Measurements from ENCODE around the gene TRIM33. TPM values are rescaled to one million over a fixed set of nuclear protein-coding genes. Genes with fewer than 3 reads are reported as not detected.
A peak's percentile ranks its signal among the peaks of the same experiment; 100 is the strongest.

Gene TRIM33
- total and polyA plus RNA-seq, 2 of the 13 experiments (the other 11 are each of a cell fraction or from before 2014, with no cell fraction given): 35.5 to 42.2 TPM

- TF ChIP-seq YY1 (IDR thresholded peaks at IDR 0.05; ENCODE audit: insufficient read depth, insufficient replicate concordance, low read depth, low read length) (no peak), ZNF766 (CRISPR knock-in tag; IDR thresholded peaks at IDR 0.05; ENCODE audit: borderline replicate concordance) (no peak), NR1H2 (CRISPR knock-in tag; IDR thresholded peaks at IDR 0.05; ENCODE audit: borderline replicate concordance, low read depth) (no peak), ZNF614 (CRISPR knock-in tag; IDR thresholded peaks at IDR 0.05; ENCODE audit: borderline replicate concordance) (no peak), RBM39 (IDR thresholded peaks at IDR 0.05; ENCODE audit: low read depth, low read length, poor library complexity, severe bottlenecking) (no peak), ZNF552 (CRISPR knock-in tag; IDR thresholded peaks at IDR 0.05; ENCODE audit: borderline replicate concordance) (no peak), ZNF615 (CRISPR knock-in tag; IDR thresholded peaks at IDR 0.05; ENCODE audit: borderline replicate concordance) (no peak), ZSCAN21 (CRISPR knock-in tag; IDR thresholded peaks at IDR 0.05; ENCODE audit: borderline replicate concordance) (no peak), ZNF512 (CRISPR knock-in tag; IDR thresholded peaks at IDR 0.05) (no peak), RAD21 (CRISPR knock-in tag; IDR thresholded peaks at IDR 0.05) (no peak), CHD4 (IDR thresholded peaks at IDR 0.05; ENCODE audit: borderline replicate concordance, low read length) (no peak), ZNF75D (CRISPR knock-in tag; IDR thresholded peaks at IDR 0.05; ENCODE audit: borderline replicate concordance) (no peak), ZNF639 (CRISPR knock-in tag; conservative IDR thresholded peaks at IDR 0.05) (no peak), FOXK2 (IDR thresholded peaks at IDR 0.05) (no peak), GABPA (IDR thresholded peaks at IDR 0.05; ENCODE audit: low read depth, low read length) (no peak), GABPA (CRISPR knock-in tag; IDR thresholded peaks at IDR 0.05; ENCODE audit: low read depth) (no peak), THAP9 (CRISPR knock-in tag; IDR thresholded peaks at IDR 0.05; ENCODE audit: borderline replicate concordance) (no peak), ZNF382 (CRISPR knock-in tag; IDR thresholded peaks at IDR 0.05; ENCODE audit: borderline replicate concordance) (no peak), CREM (IDR thresholded peaks at IDR 0.05) (peak; percentile 15; the same call in 1 of the 2 replicates), CREM (CRISPR knock-in tag; IDR thresholded peaks at IDR 0.05) (no peak), NPAS2 (CRISPR knock-in tag; IDR thresholded peaks at IDR 0.05; ENCODE audit: borderline replicate concordance) (no peak), JDP2 (CRISPR knock-in tag; IDR thresholded peaks at IDR 0.05; ENCODE audit: borderline replicate concordance) (no peak), SMARCE1 (IDR thresholded peaks at IDR 0.05; ENCODE audit: borderline replicate concordance) (no peak), ZBTB8A (CRISPR knock-in tag; IDR thresholded peaks at IDR 0.05; ENCODE audit: borderline replicate concordance, low read depth) (no peak), ESRRA (CRISPR knock-in tag; IDR thresholded peaks at IDR 0.05; ENCODE audit: low read depth) (no peak), TARDBP (CRISPR knock-in tag; IDR thresholded peaks at IDR 0.05) (0 out of 2 replicates have a peak, but pooled peaks have one; percentile 36), NR2F2 (IDR thresholded peaks at IDR 0.05; ENCODE audit: borderline replicate concordance, low read depth) (no peak)
These were observed 75.8 kb downstream of the TRIM33 start (continued) for GRCh38 chr1:114435088-114435715.
